Femur (tissue), 1 donor: Measurements from ENCODE around the gene MYLK2.

Source experiments
- DNase-seq: peaks from one replicate; pipeline ENCODE4 v3.0.0-alpha.2; 2017

Gene MYLK2

DNA sequence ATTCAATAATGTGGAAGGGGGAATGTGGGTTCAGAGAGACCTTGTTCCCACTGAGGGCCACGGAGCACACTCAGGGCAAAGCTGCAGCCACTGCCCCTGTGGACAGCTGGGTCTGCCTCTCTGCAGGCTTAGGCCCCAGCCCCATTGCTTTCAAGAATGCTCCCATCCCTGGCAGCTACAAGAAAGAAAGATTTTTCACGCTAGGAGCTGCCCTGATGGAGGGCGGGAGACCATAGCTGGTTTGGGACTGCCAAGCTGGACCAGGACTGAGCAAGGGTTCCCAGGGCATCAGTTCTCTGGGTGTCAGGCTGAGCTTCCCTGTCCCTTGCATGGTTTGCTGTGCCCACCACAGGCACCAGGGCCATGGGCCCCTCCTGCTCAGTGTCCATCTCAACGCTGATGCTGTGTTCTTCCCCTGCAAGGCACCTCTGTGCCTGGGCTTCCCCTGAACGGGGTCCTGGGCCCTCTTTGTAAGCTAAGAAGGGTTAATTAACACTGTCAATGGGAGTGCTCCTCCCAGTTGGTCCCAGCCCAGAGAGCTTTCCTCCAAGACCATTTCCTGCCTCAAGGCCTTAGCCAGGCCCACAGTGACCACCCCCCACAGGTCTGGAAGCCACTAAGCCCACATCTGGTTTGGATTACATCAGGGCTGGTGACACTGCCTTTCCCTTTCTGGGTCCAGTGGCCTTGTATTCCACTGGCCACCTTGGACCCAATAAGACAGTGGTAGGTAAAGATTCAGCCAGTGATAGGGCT, 17.9 kb downstream of the MYLK2 start:
- peak; percentile 69 for DNase-seq

DNA sequence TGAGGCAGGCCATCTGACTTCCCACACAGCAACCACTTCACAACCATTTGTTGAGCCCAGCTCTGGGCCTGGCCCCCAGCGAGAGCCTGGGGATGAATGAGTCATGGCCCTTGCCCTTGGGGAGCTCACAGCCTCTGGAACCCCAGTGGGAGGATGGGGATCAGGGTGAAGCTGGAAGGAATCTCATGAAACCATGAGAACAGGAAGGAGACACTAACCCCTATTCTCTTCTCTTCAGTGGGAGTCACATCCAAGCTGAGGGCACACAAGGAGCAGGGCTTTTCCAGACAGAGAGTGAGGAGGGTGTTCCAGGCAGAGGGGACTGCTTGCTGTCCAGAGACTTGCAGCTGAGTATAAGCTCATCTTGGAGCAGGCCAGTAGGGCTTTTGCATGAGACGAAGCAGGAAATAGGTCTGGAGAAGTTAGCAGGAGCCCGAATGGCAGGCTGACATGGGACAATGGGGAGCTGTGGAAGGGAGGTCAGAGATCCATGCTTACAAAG, 18.8 kb downstream of the MYLK2 start:
- no peak for DNase-seq

DNA sequence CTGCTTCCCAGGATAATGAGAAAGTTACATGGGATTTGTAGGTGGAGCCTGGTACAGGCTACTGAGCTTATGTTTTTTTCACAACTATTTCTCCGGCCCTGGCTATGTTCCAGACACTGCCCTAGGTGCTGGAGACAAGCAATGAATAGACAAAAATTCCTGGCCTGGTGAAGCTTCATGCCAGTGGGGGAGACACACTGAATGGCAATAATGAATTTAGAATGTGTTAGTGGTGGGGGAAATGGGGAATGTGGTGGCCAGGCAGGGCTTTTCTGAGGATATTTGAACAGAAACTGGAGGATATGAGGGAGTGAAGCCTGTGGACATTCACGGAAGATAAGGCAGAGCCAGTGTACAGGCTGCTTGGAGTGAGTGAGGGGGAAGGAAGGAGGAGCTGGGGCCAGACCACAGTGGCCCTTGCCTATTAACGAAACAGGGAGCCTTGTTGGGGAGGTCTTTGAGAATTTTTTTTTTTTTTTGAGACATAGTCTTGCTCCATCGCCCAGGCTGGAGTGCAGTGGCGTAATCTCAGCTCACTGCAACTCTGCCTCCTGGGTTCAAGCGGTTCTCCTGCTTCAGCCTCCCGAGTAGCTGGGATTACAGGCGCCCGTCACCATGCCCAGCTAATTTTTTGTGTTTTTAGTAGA, 19.6 kb downstream of the MYLK2 start:
- DNase-seq = no peak

GRCh38 chr20:31839782-31840487, 20.8 kb downstream of the MYLK2 start:
- no peak for DNase-seq

DNA sequence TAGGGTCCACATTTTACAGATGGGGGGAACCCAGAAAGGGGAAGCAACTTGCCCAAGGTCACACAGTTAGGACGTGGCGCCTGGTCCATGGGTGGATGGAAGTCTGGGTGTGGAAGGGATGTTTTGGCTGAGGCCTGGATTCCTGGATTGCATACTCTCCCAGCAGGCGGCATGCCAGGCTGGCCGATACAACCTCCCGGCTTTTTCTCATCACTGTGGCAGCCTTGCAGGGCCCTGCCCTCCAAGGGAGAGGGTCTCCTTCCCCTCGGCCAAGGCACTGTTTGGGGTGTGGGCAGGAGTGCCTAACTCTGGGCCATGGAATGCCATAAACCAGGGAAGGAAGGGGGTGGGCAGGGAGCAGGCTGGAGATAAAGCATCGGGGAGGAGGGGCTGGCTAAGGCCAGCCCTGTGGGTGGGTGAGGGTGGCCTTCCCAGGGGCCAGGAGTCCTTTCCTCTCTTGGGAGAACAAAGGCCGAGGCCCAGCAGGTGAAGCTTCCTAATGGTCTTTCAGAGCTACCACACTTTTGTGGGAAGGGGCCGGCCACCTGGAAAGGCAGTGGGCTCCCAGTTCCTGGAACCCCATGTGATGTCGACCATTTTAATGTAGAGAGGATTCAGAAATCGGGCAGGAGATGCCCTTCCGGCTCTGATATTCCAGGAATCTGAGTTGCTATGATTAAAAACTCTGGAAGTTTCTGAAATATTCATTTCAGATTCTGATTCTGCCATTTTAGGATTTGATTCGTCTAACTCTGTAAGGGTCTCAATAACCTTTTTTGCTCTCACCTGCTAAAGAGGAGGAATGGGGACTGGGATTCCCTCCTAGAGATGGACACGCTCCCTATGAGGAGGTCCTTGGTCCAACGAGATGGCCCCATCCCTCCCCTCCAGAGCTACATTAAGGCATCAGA, 22.0 kb downstream of the MYLK2 start:
- no peak for DNase-seq

GRCh38 chr20:31841928-31842327, 22.8 kb downstream of the MYLK2 start:
- DNase-seq = peak; percentile 64

DNA sequence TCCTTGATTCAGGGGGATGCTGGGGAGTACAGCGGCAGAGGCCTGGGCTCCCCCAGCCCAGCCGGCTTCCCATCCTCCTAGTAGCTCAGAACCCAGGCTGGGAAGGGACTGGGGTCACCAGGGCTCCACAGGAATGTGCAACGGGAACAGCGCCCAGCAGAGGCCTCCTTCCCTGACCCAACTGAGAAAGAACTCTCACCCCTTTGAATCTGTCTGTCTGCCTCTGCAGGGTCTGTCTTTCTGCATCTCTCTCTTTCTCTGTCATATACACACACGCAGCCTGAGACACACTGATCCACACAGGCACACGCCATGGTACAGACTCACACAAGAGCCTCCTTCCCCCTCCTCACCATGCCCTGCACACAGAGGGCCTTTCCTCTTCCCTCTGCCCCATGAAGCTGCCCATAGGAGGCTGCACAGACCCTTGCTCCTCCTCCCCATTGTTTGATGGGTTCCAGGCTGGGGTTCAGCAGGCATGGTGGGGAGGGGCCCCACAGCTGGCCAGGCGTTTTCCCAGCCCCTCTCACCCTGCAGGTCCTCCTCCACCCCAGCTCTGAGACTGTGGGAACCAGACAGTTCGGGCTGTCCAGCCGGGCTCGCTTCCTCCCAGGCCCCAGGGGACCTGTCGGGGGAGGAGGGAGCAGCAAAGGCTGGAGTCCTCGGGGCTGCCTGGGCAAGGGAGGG, 23.5 kb downstream of the MYLK2 start:
- peak; percentile 70 for DNase-seq

- DNase-seq = no peak
These were observed 24.1 kb downstream of the MYLK2 start for GRCh38 chr20:31843288-31843687.

GRCh38 chr20:31843881-31844280, 24.7 kb downstream of the MYLK2 start:
- DNase-seq = no peak

DNA sequence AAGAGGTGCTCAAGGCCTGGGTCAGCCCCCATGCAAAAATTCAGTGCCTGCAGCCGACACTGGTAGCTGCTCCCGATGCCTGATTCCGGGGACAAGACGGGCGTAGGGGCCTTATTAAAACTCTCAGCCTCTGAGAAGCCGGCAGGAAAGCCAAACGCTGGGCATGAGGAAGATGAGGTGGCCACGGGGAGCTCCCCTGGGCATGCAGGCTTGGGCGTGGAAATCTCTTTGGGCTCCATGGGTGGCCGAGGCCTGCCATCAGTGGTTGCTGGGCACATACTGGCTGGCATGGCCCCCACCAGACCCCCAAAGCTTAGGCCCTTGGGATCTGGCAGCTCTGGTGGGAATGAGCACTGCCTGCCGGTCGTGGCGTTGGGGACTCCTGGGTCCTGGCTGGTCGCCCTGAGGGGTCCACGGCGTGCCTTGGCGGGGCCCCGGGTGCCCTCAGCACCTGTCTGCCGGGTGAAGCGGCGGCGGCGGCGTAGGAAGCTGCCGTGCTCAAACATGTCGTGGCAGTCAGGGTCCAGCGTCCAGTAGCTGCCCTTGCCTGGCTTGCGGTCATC, 25.7 kb downstream of the MYLK2 start:
- DNase-seq = no peak

DNA sequence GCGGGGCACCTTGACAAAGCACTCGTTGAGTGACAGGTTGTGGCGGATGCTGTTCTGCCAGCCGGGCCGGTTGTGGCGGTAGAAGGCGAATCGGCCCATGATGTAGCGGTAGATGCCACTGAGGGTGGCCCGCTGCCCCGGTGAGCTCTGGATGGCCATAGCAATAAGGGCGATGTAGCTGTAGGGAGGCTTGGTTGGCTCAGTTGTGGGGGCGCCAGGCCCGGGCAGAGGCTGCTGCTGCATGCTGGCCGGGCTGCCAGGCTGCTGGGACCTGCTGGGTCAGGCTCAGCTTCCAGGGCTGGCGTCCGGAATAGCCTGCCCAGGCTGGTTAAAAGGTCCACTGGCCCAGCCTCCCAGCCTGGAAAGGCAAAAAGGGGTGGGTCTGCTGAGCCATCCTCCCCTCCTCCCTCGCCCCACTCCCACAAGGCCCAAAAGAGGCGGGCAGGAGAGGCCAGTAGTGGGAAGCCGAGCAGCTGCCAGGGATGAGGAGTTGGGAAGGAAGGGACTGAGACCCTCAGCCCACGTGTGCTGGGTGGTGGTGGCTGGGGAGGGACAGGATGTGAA, 26.2 kb downstream of the MYLK2 start, which contains the start of gene FOXS1:
FOXS1 (minus strand) TSS at position 305 of the 564 bp plus-strand sequence; CDS start at position 243, 62 bp downstream.
- DNase-seq = peak; percentile 68

DNA sequence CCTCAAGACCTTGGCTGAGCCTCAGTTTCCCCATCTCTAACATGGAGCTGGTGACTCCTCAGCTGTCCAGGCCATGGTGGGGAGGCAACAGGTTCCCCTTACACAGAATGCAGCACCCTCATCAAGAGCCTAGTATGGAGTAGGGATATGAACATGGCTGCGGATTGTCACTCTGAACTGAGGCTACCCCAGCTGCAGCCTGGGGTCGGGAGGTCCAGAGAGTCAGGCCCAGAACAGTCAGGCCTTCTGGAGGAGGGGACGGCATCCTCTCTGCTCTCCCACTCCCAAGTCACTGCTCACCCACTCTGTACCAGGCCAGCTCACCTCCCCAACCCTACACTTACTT, 27.6 kb downstream of the MYLK2 start:
- no peak for DNase-seq

GRCh38 chr20:31848088-31848999, 29.2 kb downstream of the MYLK2 start:
- DNase-seq = no peak

GRCh38 chr20:31849306-31849930, 30.3 kb downstream of the MYLK2 start:
- no peak for DNase-seq

GRCh38 chr20:31851240-31851955, 32.2 kb downstream of the MYLK2 start:
- DNase-seq = no peak

- DNase-seq = no peak
These were observed 34.3 kb downstream of the MYLK2 start for GRCh38 chr20:31853481-31853880.

- DNase-seq = peak; percentile 10
These were observed 37.4 kb downstream of the MYLK2 start for GRCh38 chr20:31856516-31856915.

GRCh38 chr20:31857861-31858759, 39.0 kb downstream of the MYLK2 start:
- DNase-seq = peak; percentile 13
